Esophagus muscularis mucosa (tissue), 3 donors: ENCODE data around the gene NT5C.

ENCODE experiments used
- CTCF ChIP-seq, 3 experiments: fragments of 200-600 bp in 2 of 3; fragments of 450-650 bp in 1 of 3; sonication (generic) in 2 of 3; IDR thresholded peaks; one replicate each; pipeline ENCODE4 v1.5.1; 2017 to 2019; ENCODE audit warnings: antibody characterized with exemption in 3 of 3, mild to moderate bottlenecking in 2 of 3, moderate library complexity in 1 of 3
- POLR2A ChIP-seq: fragments of 450-650 bp; IDR thresholded peaks from one replicate; pipeline ENCODE4 v1.6.1; 2017; ENCODE audit warnings: antibody characterized with exemption, moderate library complexity, mild to moderate bottlenecking, low read depth
- POLR2AphosphoS5 ChIP-seq, 2 donors: sonication (generic); formaldehyde crosslinking; IDR thresholded peaks; one replicate each; pipeline ENCODE4 v1.6.1; 2017; ENCODE audit warnings: antibody characterized with exemption in 2 of 2

GRCh38 chr17:75181110-75181509 is 49.6 kb upstream of the NT5C start:
- TF ChIP-seq POLR2AphosphoS5 (IDR thresholded peaks at IDR 0.05) (no peak), CTCF (IDR thresholded peaks at IDR 0.05) (no peak), POLR2A (no peak)
